Left forelimb (tissue), 1 donor: ENCODE data around the gene CTNNA2.

Experiments used
- DNase-seq: peaks from one replicate; pipeline ENCODE4 v3.0.0-alpha.2; 2018; ENCODE audit warnings: low spot score

The CTNNA2 gene

DNA sequence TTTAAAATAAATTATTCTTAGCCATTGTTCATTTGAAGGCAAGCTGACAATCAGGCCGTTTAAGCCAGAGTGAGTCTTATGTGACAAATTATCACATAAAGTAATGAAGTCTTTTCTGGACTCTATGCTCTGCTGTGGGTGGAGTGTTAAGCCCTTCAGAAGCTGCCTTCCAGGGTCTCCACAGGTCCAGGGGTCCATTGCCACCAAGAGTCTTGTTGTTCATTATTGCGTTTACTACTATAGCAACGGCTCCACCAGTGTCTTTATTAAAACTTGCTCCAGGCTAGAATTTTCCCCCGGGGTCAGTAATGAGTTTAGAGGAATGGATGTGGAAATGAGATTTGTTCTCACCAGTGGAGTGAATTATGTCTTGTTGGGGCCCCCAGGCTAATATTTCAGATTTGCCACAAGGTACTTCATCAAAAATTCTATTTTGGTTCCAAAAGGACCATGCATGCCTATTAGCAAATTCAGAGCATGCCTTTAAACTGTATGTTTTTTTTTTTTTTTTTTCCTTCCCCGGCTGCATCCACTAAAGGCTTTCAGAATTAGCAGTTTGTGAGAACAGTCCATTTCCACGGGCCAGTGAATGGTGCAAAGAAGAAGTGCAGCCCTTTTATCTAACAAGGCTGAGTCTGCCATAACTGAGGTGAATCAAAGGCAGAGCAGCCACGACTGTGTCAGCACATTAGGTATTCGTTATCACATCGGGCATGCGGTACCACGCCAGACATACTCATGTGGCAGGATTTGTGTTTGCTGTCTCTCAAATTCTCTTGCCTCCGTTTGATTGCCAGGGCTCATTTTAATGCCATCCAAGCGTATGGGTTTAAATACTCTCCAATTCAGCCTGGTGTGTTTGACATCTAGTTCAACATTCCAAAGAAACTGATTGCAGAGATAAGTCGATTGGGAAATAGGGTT lies 817.9 kb downstream of the CTNNA2 start:
- DNase-seq, result no peak

DNA sequence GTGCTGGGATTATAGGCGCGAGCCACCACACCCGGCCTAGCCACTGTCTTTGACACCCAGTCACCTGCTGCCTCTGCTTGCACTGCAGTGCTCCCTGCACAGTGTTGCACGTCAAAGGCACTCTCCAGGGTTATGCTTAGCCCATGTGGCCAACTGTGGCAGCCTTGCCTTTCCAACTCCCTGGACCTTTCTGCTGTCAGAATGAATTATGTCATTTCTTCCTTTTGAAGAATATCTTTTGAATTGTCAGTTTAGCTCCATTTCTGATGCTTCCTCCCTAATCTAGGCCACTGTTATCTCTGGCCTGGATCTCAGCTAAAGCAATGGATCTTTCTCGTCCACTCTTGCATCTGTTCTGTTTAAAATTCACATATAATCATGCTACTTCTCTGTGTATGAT lies 821.0 kb downstream of the CTNNA2 start:
- DNase-seq, result no peak

DNA sequence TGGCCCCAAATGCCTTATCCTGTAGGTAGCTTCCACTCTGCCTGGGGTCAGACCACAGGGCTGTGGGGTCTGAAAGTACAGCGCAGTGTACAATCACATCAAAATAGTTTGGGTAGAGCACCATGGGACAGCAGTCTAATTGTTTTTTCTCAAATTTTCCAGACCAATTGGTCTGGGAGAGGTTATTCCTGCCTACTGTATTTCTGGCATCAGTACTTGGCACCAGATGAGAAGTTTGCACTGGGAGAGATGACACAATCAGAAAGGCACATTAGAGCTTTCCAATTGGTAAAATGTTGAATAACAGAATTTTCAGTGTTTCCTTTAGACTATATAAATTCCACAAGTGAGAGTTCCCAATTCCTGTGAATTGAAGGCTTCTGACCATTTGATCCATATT lies 822.6 kb downstream of the CTNNA2 start:
- DNase-seq, result no peak

DNA sequence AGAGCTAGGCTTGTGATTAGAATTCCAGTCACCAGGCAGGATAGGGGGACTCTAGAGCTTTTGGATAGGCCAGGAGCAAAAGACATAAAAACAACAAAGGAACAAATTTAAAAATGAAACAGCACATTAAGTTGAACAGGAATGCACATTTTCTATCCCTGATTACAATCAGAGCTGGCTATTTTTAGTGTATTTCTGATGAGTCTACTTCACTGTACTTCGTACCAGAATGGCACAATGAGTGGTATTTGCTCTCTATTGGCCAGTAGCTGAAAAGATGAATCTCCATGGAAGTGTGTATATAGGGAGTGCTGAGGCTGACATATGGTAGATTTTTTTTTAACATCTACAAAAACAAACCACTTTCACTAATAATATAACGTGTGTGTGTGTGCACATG lies 825.9 kb downstream of the CTNNA2 start:
- DNase-seq, result no peak

DNA sequence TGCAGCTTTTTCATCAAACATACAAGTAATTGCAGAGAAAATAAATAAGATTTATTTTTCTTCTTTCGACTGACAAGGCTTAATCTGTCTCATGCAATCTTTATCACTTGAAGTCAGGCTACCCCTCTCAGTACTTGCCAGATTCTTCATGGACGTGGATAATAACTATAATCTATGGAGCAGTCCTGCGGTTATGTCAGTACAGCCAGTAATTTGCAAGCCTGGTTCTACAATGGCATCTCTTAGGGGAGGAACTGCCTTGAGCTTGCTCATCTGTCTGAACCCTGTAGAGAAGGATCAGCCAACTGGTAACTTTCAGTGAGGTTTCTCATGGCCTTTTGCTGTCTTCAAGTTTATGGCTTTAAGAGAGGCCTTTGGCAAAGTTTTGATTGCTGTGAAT lies 827.2 kb downstream of the CTNNA2 start:
- DNase-seq, result no peak

DNA sequence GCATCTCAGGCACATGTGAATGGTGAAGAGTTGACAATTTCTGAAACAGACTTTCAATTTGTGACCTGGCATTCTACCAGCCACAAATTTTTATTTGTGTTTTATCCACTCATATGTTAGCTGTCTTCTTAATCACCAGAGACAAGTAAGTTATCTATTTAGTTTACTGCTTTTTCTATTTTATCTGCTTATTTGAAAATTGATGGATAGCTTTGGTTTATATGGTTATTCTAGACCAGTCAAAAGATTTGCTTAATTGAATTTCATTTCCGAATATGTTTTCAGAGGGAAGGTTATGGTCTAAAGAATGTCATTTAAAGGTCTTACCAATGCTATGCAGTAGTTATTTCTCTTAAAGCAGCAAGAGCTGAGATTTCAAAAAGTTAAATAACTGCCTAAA lies 835.2 kb downstream of the CTNNA2 start:
- DNase-seq, result no peak

DNA sequence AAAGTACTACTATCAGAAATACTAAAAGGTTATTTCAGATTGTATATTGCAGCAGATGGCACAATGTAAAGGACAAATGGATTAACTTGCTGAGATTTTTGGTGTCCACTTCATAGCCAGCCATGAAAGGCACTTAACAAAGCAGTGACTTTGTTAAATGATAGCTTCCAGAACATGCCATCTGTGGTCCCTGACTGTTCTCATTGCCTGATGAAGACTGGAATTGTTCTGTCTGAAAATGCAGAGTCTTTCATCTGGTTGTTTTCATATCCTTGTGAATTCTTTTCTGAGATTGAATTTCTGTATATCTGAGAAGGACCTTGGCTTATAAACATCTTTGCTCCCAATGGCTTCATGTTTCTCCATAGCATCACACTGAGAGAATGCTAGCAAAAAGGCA lies 836.1 kb downstream of the CTNNA2 start:
- no peak for DNase-seq

DNA sequence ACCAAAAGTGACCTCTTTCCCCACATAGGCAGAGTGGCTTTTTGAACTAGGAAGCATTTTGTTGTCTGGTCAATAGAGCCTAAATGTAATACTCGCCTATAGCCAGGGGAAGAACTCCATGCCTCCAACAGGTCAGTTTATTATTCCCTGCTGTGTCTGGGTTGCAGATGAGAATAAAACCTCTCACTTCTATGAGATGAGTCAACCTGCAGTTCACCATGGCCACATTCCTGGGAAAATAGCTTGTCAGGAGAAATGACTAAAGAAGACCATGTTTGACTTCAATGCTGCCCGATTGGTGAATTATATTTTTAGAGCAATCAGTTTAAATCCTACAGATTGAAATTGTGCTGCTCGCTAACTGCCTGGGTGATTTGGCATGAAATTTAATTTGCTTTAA lies 838.4 kb downstream of the CTNNA2 start:
- no peak for DNase-seq

DNA sequence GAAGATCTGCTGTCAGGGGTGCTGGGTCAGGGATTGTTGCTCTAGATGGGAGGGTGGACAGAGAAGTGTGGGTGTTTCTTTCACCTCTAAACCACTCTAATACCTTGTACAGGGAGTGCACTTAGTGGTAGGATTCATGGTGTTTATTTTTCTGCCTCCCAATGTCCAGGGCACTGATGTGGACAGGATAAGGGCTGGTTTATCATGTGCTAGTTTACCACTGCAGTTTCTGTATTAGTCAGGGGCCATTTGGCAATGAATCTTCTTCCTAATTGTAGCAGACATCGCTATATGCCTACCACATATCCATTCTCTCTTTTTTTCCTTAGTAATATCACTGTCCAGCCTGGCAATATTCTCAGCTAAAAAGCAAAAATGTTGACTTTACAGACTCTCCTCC lies 842.0 kb downstream of the CTNNA2 start:
- no peak for DNase-seq

DNA sequence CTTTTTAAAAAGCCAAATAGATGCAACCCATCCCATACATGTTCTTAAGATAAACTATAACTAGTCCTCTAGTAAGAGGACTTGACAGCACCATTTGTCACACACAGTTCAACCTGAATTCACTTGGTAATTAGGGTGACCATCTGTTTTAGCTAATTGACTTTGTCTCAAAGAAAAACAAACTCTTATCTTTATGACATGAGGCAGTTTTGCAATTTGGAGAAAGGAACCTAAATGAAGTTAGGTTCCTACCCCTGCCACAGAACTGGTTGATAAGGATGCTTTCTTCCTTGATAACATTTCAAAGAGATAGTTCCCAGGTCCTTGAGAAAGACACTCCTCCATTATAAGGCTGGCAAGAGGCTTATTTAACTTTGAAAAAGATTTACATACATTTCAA lies 849.1 kb downstream of the CTNNA2 start:
- no peak for DNase-seq

DNA sequence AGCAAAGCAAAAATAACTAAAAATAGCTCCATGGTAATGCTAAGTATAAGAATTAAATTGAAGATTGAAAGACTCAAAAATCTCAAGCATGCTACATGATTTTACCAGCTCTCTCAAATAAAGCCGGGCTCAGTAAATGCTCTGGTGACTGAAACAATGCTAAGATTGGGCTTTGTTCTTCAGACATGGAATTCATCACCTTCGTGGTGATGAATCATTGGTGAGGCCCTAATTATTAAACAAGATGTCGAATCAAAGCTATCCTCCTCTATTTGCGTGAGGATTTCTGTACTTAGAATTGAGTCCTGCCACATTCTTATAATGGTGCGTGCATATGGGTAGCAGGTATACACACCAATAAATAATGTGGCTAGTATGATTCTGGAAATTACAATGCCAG lies 850.5 kb downstream of the CTNNA2 start:
- DNase-seq, result no peak

DNA sequence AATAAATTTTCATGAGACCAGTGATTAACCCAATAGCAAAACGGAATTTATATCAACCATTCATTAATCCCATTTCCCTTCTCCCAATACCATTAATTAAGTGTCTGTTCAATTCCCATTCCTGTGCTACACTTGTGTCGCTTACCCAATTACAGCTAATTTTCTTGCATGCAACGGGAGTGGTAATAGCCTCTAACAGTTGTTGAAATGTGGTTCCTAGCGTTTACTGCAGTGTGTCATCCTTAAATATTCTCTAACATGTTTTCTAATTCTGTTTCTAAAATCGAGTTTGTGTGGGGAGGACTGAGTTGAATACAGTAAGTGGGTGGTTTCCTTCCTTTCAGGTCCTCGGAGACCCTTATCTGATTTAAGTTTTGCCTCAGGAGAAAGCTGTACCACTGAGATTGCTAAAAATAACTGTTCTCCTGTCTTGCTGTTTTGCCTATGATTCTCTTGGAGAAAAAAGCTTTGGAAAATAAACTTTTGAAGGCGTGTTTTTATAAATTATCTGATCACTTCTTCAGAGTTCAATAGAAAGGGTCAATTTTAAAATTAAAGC lies 851.0 kb downstream of the CTNNA2 start:
- DNase-seq, result no peak

DNA sequence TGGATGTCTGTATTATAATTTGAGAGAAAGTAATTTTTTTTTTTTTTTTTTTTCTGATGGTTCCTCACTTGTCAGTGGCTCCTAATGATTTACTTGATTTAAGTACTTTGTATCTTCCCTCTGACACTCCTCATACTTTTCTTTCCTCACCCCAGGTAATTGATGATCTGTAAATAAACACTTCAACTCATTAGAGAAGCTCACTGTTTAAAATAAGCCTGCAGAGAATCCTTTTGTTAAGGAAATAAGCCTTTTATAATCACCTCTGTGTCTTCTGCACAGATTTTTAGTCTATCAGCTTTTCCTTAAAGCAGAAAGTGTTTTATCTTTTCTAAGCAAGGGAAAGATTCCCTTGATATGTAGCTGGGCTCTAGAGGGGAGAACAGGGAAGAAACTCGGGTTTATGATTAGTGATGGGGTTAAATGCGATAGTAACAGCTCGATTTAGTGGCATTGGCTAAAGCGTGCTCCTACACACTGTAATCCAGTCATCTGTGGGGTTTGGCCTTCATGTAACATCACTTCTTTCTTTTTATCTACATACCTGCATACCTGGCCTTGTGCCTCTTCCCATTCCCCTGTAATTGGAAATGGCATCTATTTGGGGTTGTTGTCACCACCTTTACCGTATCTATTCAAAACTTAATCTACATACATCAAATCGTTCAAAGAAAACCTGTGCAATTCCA lies 851.8 kb downstream of the CTNNA2 start:
- no peak for DNase-seq

DNA sequence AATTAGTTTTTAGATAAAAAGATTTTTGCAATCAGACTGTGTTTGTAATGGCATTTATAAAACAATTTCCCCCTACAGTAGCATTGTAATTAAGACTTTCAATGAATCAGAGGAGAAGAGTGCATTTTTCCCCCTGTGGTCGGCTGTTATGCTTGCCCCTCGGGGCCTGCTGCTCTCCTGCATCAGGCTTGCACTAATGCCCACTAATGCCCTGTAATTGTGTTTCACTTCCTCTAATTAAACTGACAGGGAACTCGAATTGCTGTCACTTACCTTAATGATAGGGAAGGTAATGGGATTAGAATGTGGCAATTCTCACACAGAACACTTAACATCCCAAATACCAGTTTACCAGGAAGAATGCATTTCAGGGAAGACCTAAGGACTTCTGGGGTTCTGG lies 852.9 kb downstream of the CTNNA2 start:
- no peak for DNase-seq

DNA sequence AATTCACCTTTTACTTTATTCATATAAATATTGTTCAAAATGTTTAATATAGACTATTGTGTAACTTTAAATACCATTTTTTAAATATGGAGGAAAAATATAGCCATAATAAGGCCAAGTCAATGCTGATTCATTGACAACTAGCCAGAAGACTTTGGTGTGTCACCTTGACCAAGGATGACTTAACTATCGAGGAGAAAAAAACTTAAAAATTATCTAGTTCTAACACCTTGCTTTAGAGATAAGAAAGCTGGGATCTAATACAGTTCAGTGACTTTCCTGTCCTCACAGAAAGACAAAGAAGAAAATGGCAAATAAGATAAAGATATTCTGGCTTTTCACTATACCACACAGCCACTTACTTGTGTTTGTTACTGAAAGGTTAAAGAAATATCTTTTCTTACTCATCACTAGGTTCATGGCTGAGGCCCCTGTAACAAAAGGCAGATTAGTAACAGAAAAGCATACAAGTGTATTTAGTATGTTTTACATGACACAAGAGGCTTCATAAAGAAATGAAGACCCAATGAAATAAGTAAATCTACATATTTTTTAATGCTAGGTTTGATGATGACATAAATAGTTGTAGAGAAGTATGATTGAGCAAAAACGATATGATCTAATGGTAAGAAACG lies 857.6 kb downstream of the CTNNA2 start:
- DNase-seq, result no peak

DNA sequence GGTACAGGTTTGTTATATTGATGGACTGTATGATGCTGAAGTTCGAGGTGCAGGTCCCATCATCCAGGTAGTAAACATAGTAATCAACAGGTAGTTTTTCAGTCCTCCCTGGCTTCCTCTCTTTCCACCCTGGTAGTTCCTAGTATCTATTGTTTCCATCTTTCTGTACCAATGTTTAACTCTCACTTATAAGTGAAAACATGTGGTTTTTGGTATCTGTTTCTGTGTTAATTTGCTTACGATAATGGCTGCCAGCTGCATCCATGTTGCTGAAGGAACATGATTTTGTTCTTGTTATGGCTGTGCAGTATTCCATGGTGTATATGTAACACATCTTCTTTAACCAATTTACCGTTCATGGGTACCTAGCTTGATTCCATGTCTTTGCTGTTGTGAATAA lies 861.3 kb downstream of the CTNNA2 start:
- DNase-seq, result no peak

DNA sequence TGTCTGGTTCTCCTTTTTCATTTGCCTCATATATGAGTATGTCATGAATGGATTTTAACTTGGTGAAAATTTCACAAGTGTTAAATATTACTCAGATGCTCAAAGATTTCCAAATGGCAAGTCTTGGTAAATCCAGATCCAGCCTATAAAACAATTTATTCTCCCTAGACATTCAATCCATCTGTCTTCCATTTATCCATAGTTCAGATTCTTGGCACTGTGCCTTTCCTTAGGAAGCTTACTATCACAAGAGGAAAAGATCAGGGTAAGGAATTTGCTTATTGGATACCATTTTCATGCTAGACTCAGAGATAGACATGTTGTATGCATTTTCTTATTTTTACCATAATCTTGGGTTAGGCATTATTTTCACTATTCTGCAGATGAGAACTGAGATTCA lies 864.2 kb downstream of the CTNNA2 start:
- DNase-seq, result no peak

DNA sequence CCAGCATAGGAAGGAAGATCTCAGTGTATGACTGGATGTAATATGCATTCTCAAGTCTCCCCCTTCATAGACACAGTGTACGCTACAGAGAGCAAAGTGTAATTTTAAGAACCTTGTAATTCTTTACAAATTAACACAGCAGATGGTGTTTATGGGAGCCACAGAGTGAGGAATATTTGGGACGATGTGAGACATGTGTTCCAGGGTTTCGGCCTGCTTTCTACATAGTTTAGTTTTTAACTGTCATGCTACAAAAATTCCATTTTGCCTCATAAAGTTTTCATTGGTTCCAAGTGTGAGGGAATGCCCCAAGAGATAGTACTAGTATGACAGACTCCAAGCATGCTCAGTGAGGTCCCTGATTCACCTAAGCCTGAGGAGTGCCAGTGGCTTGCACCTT lies 867.9 kb downstream of the CTNNA2 start:
- DNase-seq, result no peak

DNA sequence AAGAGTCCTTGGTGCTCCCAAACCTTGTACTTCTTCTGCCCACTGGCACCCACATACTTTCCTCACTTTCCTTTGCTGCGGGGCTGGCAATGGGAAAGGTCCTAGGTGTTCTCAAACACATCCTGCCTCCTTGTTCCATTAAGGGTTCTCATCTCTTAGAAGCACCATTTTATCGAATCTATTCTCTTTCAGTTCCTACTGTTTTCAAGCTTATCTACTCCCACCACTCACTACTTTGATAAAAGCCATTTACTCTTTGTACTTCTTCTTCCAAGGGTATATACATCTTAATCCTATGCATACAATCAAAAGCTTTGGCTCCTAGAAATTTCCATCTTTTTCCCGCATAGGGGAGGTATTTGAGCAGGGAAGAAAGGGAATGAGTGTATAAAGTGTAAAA lies 868.8 kb downstream of the CTNNA2 start:
- DNase-seq, result no peak

DNA sequence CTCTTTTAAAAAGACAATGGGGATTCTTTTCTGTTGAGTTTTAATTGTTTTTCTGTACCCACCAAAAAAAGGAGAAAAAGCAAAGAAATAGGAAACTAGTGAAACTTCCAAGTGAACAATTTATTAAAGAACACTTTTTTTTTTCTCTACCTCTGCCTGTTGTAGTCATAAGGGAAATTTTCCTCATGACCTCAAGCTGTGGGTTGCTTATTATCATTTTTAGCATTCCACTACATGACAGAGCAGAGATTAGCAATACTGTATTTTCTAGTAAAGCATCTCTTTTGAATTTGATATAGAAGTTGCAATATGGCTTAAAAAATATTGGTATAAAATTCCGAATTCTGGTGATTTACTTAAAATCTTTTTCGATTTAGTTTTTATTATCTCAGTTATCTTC lies 879.6 kb downstream of the CTNNA2 start:
- no peak for DNase-seq

DNA sequence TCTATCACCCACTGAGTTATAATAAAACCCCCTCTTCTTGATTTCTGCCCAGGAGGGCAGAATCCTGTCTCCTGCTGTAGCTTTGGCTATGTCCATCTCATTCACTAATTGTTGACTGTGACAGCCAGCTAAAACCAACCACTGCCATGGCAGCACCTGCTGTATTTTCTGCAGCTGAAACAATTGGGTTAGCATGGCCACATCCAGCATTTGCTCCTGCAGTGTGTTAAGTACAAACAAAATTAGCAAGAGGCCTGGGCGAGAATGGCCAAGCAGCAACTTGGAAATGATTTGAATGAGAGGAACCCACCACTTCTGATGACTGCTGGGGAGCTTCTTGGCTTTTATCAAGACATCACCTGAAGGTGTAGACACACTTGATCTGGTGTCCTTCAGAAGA lies 881.1 kb downstream of the CTNNA2 start:
- no peak for DNase-seq

DNA sequence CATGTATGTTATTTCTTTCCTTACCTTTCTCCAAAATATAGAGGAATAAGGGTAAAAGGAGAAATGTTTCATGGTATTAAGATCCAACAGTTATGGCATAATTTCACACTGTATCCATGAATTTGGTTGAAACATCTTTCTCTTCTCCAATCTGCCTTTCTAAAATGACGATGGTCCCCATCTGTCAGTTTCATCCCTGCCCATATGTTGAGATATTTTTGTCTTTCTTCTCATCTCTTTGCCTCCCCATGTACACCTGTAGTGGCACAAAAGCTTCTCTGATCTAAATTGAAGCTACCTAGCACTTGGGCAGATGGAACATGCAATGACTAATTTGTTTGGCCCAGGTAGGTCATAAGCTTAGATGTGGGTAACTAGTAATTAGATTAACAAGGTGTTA lies 882.4 kb downstream of the CTNNA2 start:
- no peak for DNase-seq

DNA sequence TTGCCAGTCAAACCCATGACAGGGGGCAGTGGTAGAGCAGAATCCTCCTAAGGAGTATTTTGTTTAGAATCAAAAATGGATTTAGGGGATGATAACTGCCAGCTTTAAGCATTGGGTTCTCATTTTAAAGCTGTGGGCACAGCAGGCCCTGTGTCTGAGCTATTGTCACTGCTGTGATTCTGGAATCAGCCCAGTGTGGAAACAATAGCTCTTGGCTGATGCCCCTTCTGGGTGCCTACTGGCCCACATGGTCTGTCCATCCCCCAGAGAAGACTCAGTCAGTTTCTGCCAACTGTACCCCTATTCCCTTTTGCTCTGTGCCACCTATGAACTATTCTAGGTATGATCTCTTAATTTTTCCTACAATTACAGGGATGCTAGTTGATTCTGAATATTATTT lies 883.4 kb downstream of the CTNNA2 start:
- no peak for DNase-seq
